Measurements from ENCODE around the gene SLC37A3. TPM values are rescaled to one million over a fixed set of nuclear protein-coding genes. Genes with fewer than 3 reads are reported as not detected.

The SLC37A3 gene
- total RNA-seq, 4 donors from 2014 or later, result 71.9 to 123 (median 86.9) TPM

GRCh38 chr7:140440593-140440992, 42.3 kb upstream of the SLC37A3 start:
- 93 to 96% methylated on average over 3 of the region's 3 CpGs for WGBS, 2 donors
- no peaks in the 10 kb centered on the region for H3K4me1 ChIP-seq

GRCh38 chr7:140439359-140439758, 41.0 kb upstream of the SLC37A3 start:
- no peak overlapping the region for H3K4me3 ChIP-seq (replicated peaks in 1 of 3)
- no peaks in the 10 kb centered on the region for H3K9me3 ChIP-seq
- H3K27ac ChIP-seq, result no peak overlapping the region
- no peak for TF ChIP-seq CTCF (IDR thresholded peaks at IDR 0.05)
- no peak for TF ChIP-seq POLR2A (IDR thresholded peaks at IDR 0.05)
- 87 to 88% methylated on average over 3 of the region's 3 CpGs for WGBS, 2 donors
- no peaks in the 10 kb centered on the region for H3K36me3 ChIP-seq
- no peaks in the 10 kb centered on the region for H3K27me3 ChIP-seq
- H3K4me1 ChIP-seq, result no peaks in the 10 kb centered on the region
- intact Hi-C loops (cut with DNase I), result no loop called here
- DNase-seq, result no peak

More at GRCh38 chr7:140440593-140440992, 42.3 kb upstream of the SLC37A3 start:
- intact Hi-C loops (cut with DNase I), result no loop called here
- TF ChIP-seq CTCF (IDR thresholded peaks at IDR 0.05) (no peak), POLR2A (IDR thresholded peaks at IDR 0.05) (no peak)
- no peak overlapping the region for H3K27ac ChIP-seq
- H3K36me3 ChIP-seq, result no peaks in the 10 kb centered on the region
- H3K9me3 ChIP-seq, result no peaks in the 10 kb centered on the region
- no peak for DNase-seq
- no peak overlapping the region for H3K4me3 ChIP-seq (replicated peaks in 1 of 3)
- no peaks in the 10 kb centered on the region for H3K27me3 ChIP-seq

- WGBS, 2 donors, result 44% methylated on average over 12 to 44 of the region's 51 CpGs
- intact Hi-C loops (cut with DNase I), result no loop called here
- H3K27ac ChIP-seq, result no peak overlapping the region
- H3K36me3 ChIP-seq, result no peaks in the 10 kb centered on the region
- H3K4me1 ChIP-seq, result no peaks in the 10 kb centered on the region
- TF ChIP-seq POLR2A (IDR thresholded peaks at IDR 0.05) (no peak), CTCF (IDR thresholded peaks at IDR 0.05) (no peak)
- H3K27me3 ChIP-seq, result no peaks in the 10 kb centered on the region
- peak; percentile 7 to 9 for DNase-seq
- H3K4me3 ChIP-seq (replicated peaks in 1 of 3), result no peak overlapping the region
- no peaks in the 10 kb centered on the region for H3K9me3 ChIP-seq
Observed at GRCh38 chr7:140435252-140435895, 37.0 kb upstream of the SLC37A3 start.

GRCh38 chr7:140433396-140433795, 35.1 kb upstream of the SLC37A3 start:
- no peaks in the 10 kb centered on the region for H3K9me3 ChIP-seq
- no peaks in the 10 kb centered on the region for H3K36me3 ChIP-seq
- H3K27ac ChIP-seq, result no peak overlapping the region
- no peak for DNase-seq
- H3K4me1 ChIP-seq, result no peaks in the 10 kb centered on the region
- TF ChIP-seq CTCF (IDR thresholded peaks at IDR 0.05) (no peak), POLR2A (IDR thresholded peaks at IDR 0.05) (no peak)
- WGBS, 2 donors, result 83 to 92% methylated on average over 3 of the region's 3 CpGs
- no peak overlapping the region for H3K4me3 ChIP-seq (replicated peaks in 1 of 3)
- H3K27me3 ChIP-seq, result no peaks in the 10 kb centered on the region
- intact Hi-C loops (cut with DNase I), result no loop called here

- Histone ChIP-seq H3K27ac (no peak overlapping the region), H3K27me3 (no peaks in the 10 kb centered on the region), H3K4me3 (replicated peaks in 1 of 3) (no peak overlapping the region), H3K4me1 (no peaks in the 10 kb centered on the region), H3K9me3 (no peaks in the 10 kb centered on the region), H3K36me3 (no peaks in the 10 kb centered on the region)
- no peak for TF ChIP-seq CTCF (IDR thresholded peaks at IDR 0.05)
- TF ChIP-seq POLR2A (IDR thresholded peaks at IDR 0.05), result no peak
- 89 to 91% methylated on average over 6 of the region's 6 CpGs for WGBS, 2 donors
- intact Hi-C loops (cut with DNase I), result no loop called here
- DNase-seq, result no peak
Observed at GRCh38 chr7:140426130-140426529, 27.8 kb upstream of the SLC37A3 start.
